ENCODE data around the gene HPN.

Gene HPN

DNA sequence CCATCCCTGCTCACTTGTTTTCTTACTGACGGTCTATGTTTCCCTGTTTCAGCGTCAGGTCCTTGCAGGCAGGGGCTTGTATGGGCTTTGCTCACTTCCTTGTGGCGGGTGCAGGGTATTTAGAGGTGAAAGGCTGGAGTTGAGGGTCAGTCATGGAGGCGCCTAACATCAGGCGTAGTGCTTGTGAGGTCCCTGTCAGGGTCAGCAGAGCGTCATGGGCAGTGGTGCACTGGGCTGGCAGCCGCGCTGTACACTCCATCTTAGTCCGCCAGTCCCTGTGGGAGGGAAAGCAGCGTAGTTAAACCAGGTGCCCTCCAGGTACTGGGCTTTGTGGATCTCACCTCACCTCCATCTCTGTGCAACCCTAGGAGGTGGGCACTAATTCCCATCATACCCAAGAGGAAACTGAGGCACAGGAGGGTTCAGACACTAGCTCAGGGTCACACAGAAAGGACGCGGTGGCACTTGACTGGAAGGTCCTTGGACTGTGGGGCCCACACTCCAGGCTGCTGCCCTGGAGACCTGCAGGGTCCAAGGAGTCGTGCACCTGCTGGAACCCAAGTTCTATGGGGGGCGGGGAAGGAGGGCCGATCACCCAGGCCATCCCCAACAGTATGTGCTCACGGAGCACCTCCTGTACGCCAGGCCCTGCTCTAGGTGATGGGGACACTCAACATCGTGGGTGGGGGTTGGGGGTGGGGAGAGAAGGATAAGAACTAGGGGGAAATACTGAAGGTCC, 36.8 kb upstream of the HPN start:
- TF ChIP-seq TCF12 (IDR thresholded peaks at IDR 0.05; ENCODE audit: low read depth), result no peak
- no peak for TF ChIP-seq EP300 (IDR thresholded peaks at IDR 0.05; ENCODE audit: borderline replicate concordance)
- TF ChIP-seq, protein P1, sequence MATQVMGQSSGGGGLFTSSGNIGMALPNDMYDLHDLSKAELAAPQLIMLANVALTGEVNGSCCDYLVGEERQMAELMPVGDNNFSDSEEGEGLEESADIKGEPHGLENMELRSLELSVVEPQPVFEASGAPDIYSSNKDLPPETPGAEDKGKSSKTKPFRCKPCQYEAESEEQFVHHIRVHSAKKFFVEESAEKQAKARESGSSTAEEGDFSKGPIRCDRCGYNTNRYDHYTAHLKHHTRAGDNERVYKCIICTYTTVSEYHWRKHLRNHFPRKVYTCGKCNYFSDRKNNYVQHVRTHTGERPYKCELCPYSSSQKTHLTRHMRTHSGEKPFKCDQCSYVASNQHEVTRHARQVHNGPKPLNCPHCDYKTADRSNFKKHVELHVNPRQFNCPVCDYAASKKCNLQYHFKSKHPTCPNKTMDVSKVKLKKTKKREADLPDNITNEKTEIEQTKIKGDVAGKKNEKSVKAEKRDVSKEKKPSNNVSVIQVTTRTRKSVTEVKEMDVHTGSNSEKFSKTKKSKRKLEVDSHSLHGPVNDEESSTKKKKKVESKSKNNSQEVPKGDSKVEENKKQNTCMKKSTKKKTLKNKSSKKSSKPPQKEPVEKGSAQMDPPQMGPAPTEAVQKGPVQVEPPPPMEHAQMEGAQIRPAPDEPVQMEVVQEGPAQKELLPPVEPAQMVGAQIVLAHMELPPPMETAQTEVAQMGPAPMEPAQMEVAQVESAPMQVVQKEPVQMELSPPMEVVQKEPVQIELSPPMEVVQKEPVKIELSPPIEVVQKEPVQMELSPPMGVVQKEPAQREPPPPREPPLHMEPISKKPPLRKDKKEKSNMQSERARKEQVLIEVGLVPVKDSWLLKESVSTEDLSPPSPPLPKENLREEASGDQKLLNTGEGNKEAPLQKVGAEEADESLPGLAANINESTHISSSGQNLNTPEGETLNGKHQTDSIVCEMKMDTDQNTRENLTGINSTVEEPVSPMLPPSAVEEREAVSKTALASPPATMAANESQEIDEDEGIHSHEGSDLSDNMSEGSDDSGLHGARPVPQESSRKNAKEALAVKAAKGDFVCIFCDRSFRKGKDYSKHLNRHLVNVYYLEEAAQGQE (IDR thresholded peaks at IDR 0.05; ENCODE audit: low read depth), result no peak
- no peak for TF ChIP-seq TEAD4 (IDR thresholded peaks at IDR 0.05)

DNA sequence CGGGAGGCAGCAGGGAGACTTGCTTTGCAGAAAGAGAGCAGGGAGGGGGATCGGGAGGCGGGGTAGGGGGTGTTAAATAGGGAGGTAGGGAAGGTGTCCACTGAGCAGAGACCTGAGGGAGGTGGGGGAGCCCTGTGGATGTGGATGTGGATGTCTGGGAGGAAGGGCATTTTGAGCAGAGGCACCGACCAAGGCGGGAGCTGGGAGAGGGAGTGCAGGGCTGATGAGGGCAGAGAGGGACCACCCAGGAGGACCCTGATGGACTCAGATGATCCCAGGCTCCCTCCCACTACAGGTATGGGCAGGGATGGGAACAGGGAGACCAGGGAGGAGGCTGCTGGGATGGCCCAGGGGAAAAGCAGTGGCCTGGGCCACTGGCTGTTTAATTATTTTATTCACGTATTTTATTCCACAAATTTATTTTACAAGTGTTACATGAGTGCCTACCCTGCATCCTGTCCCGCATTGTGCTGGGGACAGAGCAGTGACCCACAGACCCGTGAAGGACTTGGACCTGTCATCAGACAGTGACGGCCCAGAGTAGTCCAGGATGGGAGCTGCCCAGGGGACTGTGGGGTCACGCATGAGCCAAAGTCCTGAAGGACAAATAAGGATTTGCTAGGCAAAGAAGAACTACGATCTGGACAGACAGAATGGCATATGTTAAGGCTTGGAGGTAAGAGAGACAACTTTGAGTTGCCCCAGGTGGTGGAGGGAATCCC, 36.1 kb upstream of the HPN start:
- TF ChIP-seq, protein P2, sequence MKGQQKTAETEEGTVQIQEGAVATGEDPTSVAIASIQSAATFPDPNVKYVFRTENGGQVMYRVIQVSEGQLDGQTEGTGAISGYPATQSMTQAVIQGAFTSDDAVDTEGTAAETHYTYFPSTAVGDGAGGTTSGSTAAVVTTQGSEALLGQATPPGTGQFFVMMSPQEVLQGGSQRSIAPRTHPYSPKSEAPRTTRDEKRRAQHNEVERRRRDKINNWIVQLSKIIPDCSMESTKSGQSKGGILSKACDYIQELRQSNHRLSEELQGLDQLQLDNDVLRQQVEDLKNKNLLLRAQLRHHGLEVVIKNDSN (IDR thresholded peaks at IDR 0.05), result no peak
- no peak for TF ChIP-seq TAF1 (IDR thresholded peaks at IDR 0.05; ENCODE audit: low read depth)
- TF ChIP-seq EP300 (IDR thresholded peaks at IDR 0.05; ENCODE audit: borderline replicate concordance), result no peak
- no peak for TF ChIP-seq FOXM1 (IDR thresholded peaks at IDR 0.05; ENCODE audit: borderline replicate concordance, low read depth)
- no peak for TF ChIP-seq NFIC (IDR thresholded peaks at IDR 0.05)
- no peak for TF ChIP-seq ZBTB7A (IDR thresholded peaks at IDR 0.05; ENCODE audit: low read depth)
- TF ChIP-seq, protein P3, sequence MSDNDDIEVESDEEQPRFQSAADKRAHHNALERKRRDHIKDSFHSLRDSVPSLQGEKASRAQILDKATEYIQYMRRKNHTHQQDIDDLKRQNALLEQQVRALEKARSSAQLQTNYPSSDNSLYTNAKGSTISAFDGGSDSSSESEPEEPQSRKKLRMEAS (IDR thresholded peaks at IDR 0.05), result no peak
- no peak for TF ChIP-seq CREB1 (IDR thresholded peaks at IDR 0.05; ENCODE audit: low read depth)
- no peak for TF ChIP-seq TEAD4 (IDR thresholded peaks at IDR 0.05)
- TF ChIP-seq, protein P1 (IDR thresholded peaks at IDR 0.05; ENCODE audit: low read depth), result no peak
- no peak for TF ChIP-seq YY1 (IDR thresholded peaks at IDR 0.05; ENCODE audit: low read depth)
- TF ChIP-seq RAD21 (IDR thresholded peaks at IDR 0.05; ENCODE audit: low read depth), result no peak
- no peak for TF ChIP-seq TCF12 (IDR thresholded peaks at IDR 0.05; ENCODE audit: low read depth)
- no peak for TF ChIP-seq CEBPB (IDR thresholded peaks at IDR 0.05)
- TF ChIP-seq EGR1 (IDR thresholded peaks at IDR 0.05), result no peak

DNA sequence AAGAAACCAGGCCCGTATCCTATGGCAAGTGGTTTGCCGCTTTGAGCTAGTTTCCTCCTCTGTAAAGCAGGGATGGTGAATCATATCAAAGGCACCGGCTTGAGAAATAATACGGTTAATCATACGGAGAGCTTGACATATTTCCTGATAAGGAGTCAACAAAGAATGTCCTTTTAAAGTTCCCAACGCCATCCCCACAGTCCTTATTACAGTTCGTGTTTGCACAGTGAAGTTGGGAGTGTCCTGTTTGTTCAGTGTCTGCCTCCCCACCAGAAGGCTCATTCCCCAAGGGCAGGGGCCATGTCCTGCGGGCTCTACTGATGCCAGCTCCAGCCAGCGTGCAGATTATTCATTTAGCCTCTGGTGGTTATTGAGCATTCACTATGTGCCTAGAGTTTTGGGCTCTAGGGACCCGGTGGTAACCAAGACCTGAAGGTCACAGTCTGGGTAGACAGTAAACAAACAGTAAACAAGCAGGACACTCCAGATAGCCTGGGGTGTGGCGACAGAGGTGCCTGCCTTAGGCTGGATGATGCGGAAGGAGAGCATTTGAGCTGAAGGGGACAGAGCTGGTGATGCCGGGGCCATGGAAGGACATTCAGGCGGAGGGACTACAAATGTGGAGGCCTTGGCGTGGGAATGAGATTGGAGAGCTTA, 35.1 kb upstream of the HPN start:
- TF ChIP-seq ZBTB7A (IDR thresholded peaks at IDR 0.05; ENCODE audit: low read depth) (no peak), FOXM1 (IDR thresholded peaks at IDR 0.05; ENCODE audit: borderline replicate concordance, low read depth) (no peak), RAD21 (IDR thresholded peaks at IDR 0.05; ENCODE audit: low read depth) (no peak), TEAD4 (IDR thresholded peaks at IDR 0.05) (no peak), YY1 (IDR thresholded peaks at IDR 0.05; ENCODE audit: low read depth) (no peak), NFIC (IDR thresholded peaks at IDR 0.05) (no peak)
- TF ChIP-seq, protein P1 (IDR thresholded peaks at IDR 0.05; ENCODE audit: low read depth), result no peak
- TF ChIP-seq, protein P2 (IDR thresholded peaks at IDR 0.05), result no peak

DNA sequence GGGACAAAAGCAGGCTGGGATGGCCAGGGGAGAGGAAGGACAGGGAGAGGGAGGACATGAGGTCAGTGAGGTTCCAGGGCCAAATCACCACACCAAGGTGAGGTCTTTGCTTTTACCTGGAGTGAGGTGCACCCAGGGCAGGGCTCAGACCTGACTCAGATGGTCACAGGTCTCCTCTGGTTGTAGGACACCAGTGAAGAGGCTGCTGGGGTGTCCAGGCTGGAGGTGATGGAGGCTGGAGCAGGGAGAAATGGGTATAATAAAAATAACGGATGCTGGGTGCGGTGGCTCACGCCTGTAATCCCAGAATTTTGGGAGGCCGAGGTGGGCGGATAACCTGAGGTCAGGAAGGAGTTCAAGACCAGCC, 34.5 kb upstream of the HPN start:
- TF ChIP-seq TEAD4 (IDR thresholded peaks at IDR 0.05) (no peak), YY1 (IDR thresholded peaks at IDR 0.05; ENCODE audit: low read depth) (no peak), TCF12 (IDR thresholded peaks at IDR 0.05; ENCODE audit: low read depth) (no peak), TAF1 (IDR thresholded peaks at IDR 0.05; ENCODE audit: low read depth) (no peak), RAD21 (IDR thresholded peaks at IDR 0.05; ENCODE audit: low read depth) (no peak), CREB1 (IDR thresholded peaks at IDR 0.05; ENCODE audit: low read depth) (no peak)

Measured in Ishikawa (cell line).